Neural cell (in vitro differentiated cells): ENCODE results near the gene CPLX1. TPM values are rescaled to one million over a fixed set of nuclear protein-coding genes. Genes with fewer than 3 reads are reported as not detected.

Source experiments
- H2AFZ ChIP-seq: fragments of 200-600, 300-800 bp; sonication (generic), shearing (Covaris generic); 2 replicates; pipeline ENCODE4 v1.6.0; 2014; ENCODE audit warnings: low read depth, mild to moderate bottlenecking, antibody characterized with exemption, low read length, moderate library complexity
- H3F3A ChIP-seq: fragments of 200-600 bp; shearing (Covaris generic); 2 replicates; pipeline ENCODE4 v1.6.1; 2016; ENCODE audit warnings: mild to moderate bottlenecking, moderate library complexity, mixed read lengths, antibody characterized with exemption, low read length; ENCODE audit not compliant: insufficient read depth, poor library complexity, severe bottlenecking
- H3K27ac ChIP-seq: fragments of 200-600, 300-800 bp; sonication (generic), shearing (Covaris generic); 2 replicates; pipeline ENCODE4 v1.5.1; 2014; ENCODE audit warnings: mild to moderate bottlenecking, low read length, moderate library complexity
- H3K27me3 ChIP-seq: fragments of 300-800, 200-600 bp; sonication (generic), shearing (Covaris generic); 2 replicates; pipeline ENCODE4 v1.6.0; 2014; ENCODE audit warnings: mild to moderate bottlenecking, low read depth, low read length, moderate library complexity; ENCODE audit not compliant: insufficient read depth
- H3K36me3 ChIP-seq: fragments of 300-800, 200-600 bp; sonication (generic), shearing (Covaris generic); 2 replicates; pipeline ENCODE4 v1.5.1; 2014; ENCODE audit warnings: mild to moderate bottlenecking, antibody characterized with exemption, low read length, moderate library complexity; ENCODE audit not compliant: insufficient read depth
- H3K4me2 ChIP-seq: fragments of 300-800, 200-600 bp; sonication (generic), shearing (Covaris generic); 2 replicates; pipeline ENCODE4 v1.6.0; 2014; ENCODE audit warnings: mild to moderate bottlenecking, low read length
- H3K4me3 ChIP-seq: fragments of 300-800, 200-600 bp; sonication (generic), shearing (Covaris generic); 2 replicates; pipeline ENCODE4 v1.5.1; 2014; ENCODE audit warnings: mild to moderate bottlenecking, low read length, moderate library complexity
- H3K79me2 ChIP-seq: fragments of 200-600 bp; shearing (Covaris generic); replicated peaks from 2 replicates; pipeline ENCODE4 v1.6.0; 2014; ENCODE audit warnings: mild to moderate bottlenecking, low read length, moderate library complexity; ENCODE audit not compliant: insufficient read depth
- H3K9ac ChIP-seq: fragments of 300-800, 200-600 bp; sonication (generic), shearing (Covaris generic); 2 replicates; pipeline ENCODE4 v1.6.1; 2016; ENCODE audit warnings: mild to moderate bottlenecking, low read length, mixed read lengths
- H3K9me2 ChIP-seq: fragments of 200-600 bp; shearing (Covaris generic); 2 replicates; pipeline ENCODE4 v1.6.1; 2016; ENCODE audit warnings: mild to moderate bottlenecking, low read length, mixed read lengths; ENCODE audit not compliant: insufficient read depth
- H3K9me3 ChIP-seq: fragments of 200-600, 300-800 bp; sonication (generic), shearing (Covaris generic); 2 replicates; pipeline ENCODE4 v1.6.1; 2016; ENCODE audit warnings: mild to moderate bottlenecking, mixed run types, low read length, moderate library complexity, mixed read lengths
- H4K20me1 ChIP-seq: fragments of 200-600 bp; shearing (Covaris generic); 2 replicates; pipeline ENCODE4 v1.6.1; 2016; ENCODE audit warnings: mild to moderate bottlenecking, mixed run types; ENCODE audit not compliant: insufficient read depth
- CTCF ChIP-seq: fragments of 450-650 bp; IDR thresholded peaks from 2 replicates; pipeline ENCODE4 v1.5.1; 2014; ENCODE audit warnings: antibody characterized with exemption, mild to moderate bottlenecking, moderate library complexity; ENCODE audit not compliant: poor library complexity, severe bottlenecking
- EP300 ChIP-seq: fragments of 450-650 bp; conservative IDR thresholded peaks from 2 replicates; pipeline ENCODE4 v1.6.1; 2014; ENCODE audit warnings: antibody characterized with exemption, mild to moderate bottlenecking, moderate library complexity; ENCODE audit not compliant: poor library complexity, severe bottlenecking
- EZH2 ChIP-seq: fragments of 200-600, 300-800 bp; shearing (Covaris generic), sonication (generic); IDR thresholded peaks from 2 replicates; pipeline ENCODE4 v1.6.1; 2014; ENCODE audit warnings: antibody characterized with exemption, low read length, borderline replicate concordance, mild to moderate bottlenecking; ENCODE audit not compliant: insufficient read depth, poor library complexity, severe bottlenecking
- MXI1 ChIP-seq: fragments of 450-650 bp; conservative IDR thresholded peaks from 2 replicates; pipeline ENCODE4 v1.6.1; 2014; ENCODE audit warnings: antibody characterized with exemption, mild to moderate bottlenecking; ENCODE audit not compliant: poor library complexity, severe bottlenecking
- POLR2AphosphoS5 ChIP-seq: IDR thresholded peaks from 2 replicates; pipeline ENCODE4 v1.6.1; 2012
- RAD21 ChIP-seq: fragments of 450-650 bp; conservative IDR thresholded peaks from 2 replicates; pipeline ENCODE4 v1.6.1; 2014; ENCODE audit warnings: antibody characterized with exemption, mild to moderate bottlenecking, moderate library complexity
- REST ChIP-seq: IDR thresholded peaks from 2 replicates; pipeline ENCODE4 v1.6.1; 2012; ENCODE audit warnings: borderline replicate concordance
- SMC3 ChIP-seq: fragments of 450-650 bp; conservative IDR thresholded peaks from 2 replicates; pipeline ENCODE4 v1.6.1; 2014; ENCODE audit warnings: antibody characterized with exemption, mild to moderate bottlenecking, moderate library complexity; ENCODE audit not compliant: poor library complexity
- TAF1 ChIP-seq: IDR thresholded peaks from 2 replicates; pipeline ENCODE4 v1.6.1; 2012; ENCODE audit warnings: low read depth
- polyA plus RNA-seq: library from polyadenylated mRNA; depleted of rRNA; stranded (reverse); fragments of >200 nt; gene quantifications from 2 replicates; pipeline ENCODE4 v1.2.3, GENCODE V29; 2014

CPLX1 gene
- polyA plus RNA-seq, 1 donor from 2014 or later = 7.6 TPM

- Histone ChIP-seq H3K4me3 (no peak overlapping the region), H3K27ac (no peak overlapping the region), H3K9ac (no peak overlapping the region), H3K9me3 (no peaks in the 10 kb centered on the region), H3K79me2 (no peaks in the 10 kb centered on the region), H3F3A (no peaks in the 10 kb centered on the region), H3K27me3 (peaks cover 31% of the 10 kb centered on the region), H2AFZ (no peak overlapping the region), H4K20me1 (no peaks in the 10 kb centered on the region), H3K9me2 (no peaks in the 10 kb centered on the region), H3K4me2 (no peak overlapping the region), H3K36me3 (no peaks in the 10 kb centered on the region)
- no peak for TF ChIP-seq EP300
- no peak for TF ChIP-seq CTCF
- TF ChIP-seq REST = no peak
- no peak for TF ChIP-seq EZH2
- TF ChIP-seq MXI1 = no peak
- TF ChIP-seq POLR2AphosphoS5 = no peak
- TF ChIP-seq TAF1 = no peak
- no peak for TF ChIP-seq SMC3
- no peak for TF ChIP-seq RAD21
Observed at GRCh38 chr4:793093-793861, 32.7 kb downstream of the CPLX1 start.

- TF ChIP-seq EP300 (no peak), TAF1 (no peak), EZH2 (no peak), REST (no peak), POLR2AphosphoS5 (no peak), RAD21 (no peak), MXI1 (no peak), SMC3 (no peak), CTCF (no peak)
- Histone ChIP-seq H3K9me2 (no peaks in the 10 kb centered on the region), H3K27ac (no peak overlapping the region), H3K9ac (no peak overlapping the region), H3K36me3 (no peaks in the 10 kb centered on the region), H3K9me3 (no peaks in the 10 kb centered on the region), H3K4me3 (no peak overlapping the region), H3K27me3 (peaks cover 31% of the 10 kb centered on the region), H4K20me1 (no peaks in the 10 kb centered on the region), H3F3A (no peaks in the 10 kb centered on the region), H3K79me2 (no peaks in the 10 kb centered on the region), H3K4me2 (no peak overlapping the region), H2AFZ (no peak overlapping the region)
Observed at GRCh38 chr4:792626-793092, 33.3 kb downstream of the CPLX1 start.
